K562 (cell line): Measurements from ENCODE around the gene FGF11. TPM values are rescaled to one million over a fixed set of nuclear protein-coding genes. Genes with fewer than 3 reads are reported as not detected.
A peak's percentile ranks its signal among the peaks of the same experiment; 100 is the strongest.

Experiments used
- ATAC-seq: fragments of 200-7000 bp; cut with Tn5 transposase; 3 replicates; pipeline ENCODE4 v1.9.1; 2020; ENCODE audit warnings: moderate library complexity
- BruUV-seq: library from RNA; stranded (reverse); fragments of 400-500 nt; replicated peaks from 2 replicates; lab custom pipeline; 2021; lab: Mats Ljungman, UMichigan
- CTCF ChIA-PET: fragments of 300-600 bp; formaldehyde crosslinking; extraction: SDS; loops from one replicate; lab custom pipeline; 2021; ENCODE audit warnings: low intra/inter-chr PET ratio; lab: Yijun Ruan, JAX
- POLR2A ChIA-PET: fragments of 300-600, 350-650 bp; sonication (Branson Sonifier 250); formaldehyde crosslinking; extraction: SDS; loops from one replicate; lab custom pipeline; 2021; ENCODE audit warnings: antibody characterized with exemption, inconsistent platforms; lab: Yijun Ruan, JAX
- DNase-seq, 4 experiments: peaks; one replicate each; pipeline versions ENCODE4 v3.0.0 to v3.0.0-alpha.2; 2011 to 2018; ENCODE audit warnings: low spot score in 3 of 4, mixed read lengths in 3 of 4; ENCODE audit errors: extremely low read depth in 1 of 4
- FAIRE-seq: peaks from 2 replicates; lab custom pipeline; 2011; peaks lifted over from hg19 to GRCh38; lab: Jason Lieb, UNC
- H2AFZ ChIP-seq: 2 replicates; pipeline ENCODE4 v1.6.0; 2011; ENCODE audit warnings: low read depth, low read length, control low read depth, inconsistent platforms
- H3K27ac ChIP-seq: fragments of 200-600 bp; 3 replicates; pipeline ENCODE4 v1.8.0; 2011; ENCODE audit warnings: low read depth, mild to moderate bottlenecking, control low read depth, inconsistent platforms, low read length, moderate library complexity, mixed read lengths; ENCODE audit errors: extremely low read depth
- H3K27me3 ChIP-seq, 2 experiments: fragments of 300-600 bp in 1 of 2; 2 replicates in 1 of 2; 3 replicates in 1 of 2; pipeline versions ENCODE4 v1.6.0 to v1.8.0; 2011; ENCODE audit warnings: inconsistent platforms in 2 of 2, low read length in 2 of 2, mild to moderate bottlenecking in 1 of 2, mixed read lengths in 1 of 2, moderate library complexity in 1 of 2; ENCODE audit not compliant: control insufficient read depth in 2 of 2, insufficient read depth in 2 of 2
- H3K36me3 ChIP-seq: fragments of 300-600 bp; 3 replicates; pipeline ENCODE4 v1.8.0; 2011; ENCODE audit warnings: mild to moderate bottlenecking, low read length, inconsistent platforms; ENCODE audit not compliant: control insufficient read depth, insufficient read depth
- H3K4me1 ChIP-seq, 2 experiments: fragments of 200-600 bp in 1 of 2; replicated peaks in 1 of 2; 2 replicates in 1 of 2; 3 replicates in 1 of 2; pipeline versions ENCODE4 v1.5.1 to v1.8.0; 2011; ENCODE audit warnings: inconsistent platforms in 2 of 2, low read length in 2 of 2, mild to moderate bottlenecking in 1 of 2, mixed read lengths in 1 of 2, moderate library complexity in 1 of 2; ENCODE audit not compliant: control insufficient read depth in 2 of 2, insufficient read depth in 2 of 2
- H3K4me2 ChIP-seq: 2 replicates; pipeline ENCODE4 v1.6.1; 2011; ENCODE audit warnings: low read length, control low read depth, inconsistent platforms, mixed read lengths; ENCODE audit not compliant: insufficient read depth
- H3K4me3 ChIP-seq: fragments of 200-600 bp; sonication (generic), shearing (Covaris generic); 2 replicates; pipeline ENCODE4 v1.5.1; 2016; ENCODE audit warnings: control low read depth, inconsistent platforms
- H3K79me2 ChIP-seq: fragments of 200-600 bp; 3 replicates; pipeline ENCODE4 v1.8.0; 2011; ENCODE audit warnings: low read length, inconsistent platforms; ENCODE audit not compliant: control insufficient read depth, insufficient read depth
- H3K9ac ChIP-seq, 2 experiments: 2 replicates each; pipeline versions ENCODE4 v1.6.0 to v1.6.1; 2011; ENCODE audit warnings: low read depth in 2 of 2, low read length in 2 of 2, control low read depth in 1 of 2, inconsistent platforms in 1 of 2, mild to moderate bottlenecking in 1 of 2, mixed read lengths in 1 of 2; ENCODE audit not compliant: insufficient read depth in 1 of 2
- H3K9me1 ChIP-seq: one replicate; pipeline ENCODE4 v1.6.0; 2011; ENCODE audit warnings: inconsistent platforms, mild to moderate bottlenecking, low read length, moderate library complexity; ENCODE audit not compliant: control insufficient read depth, insufficient read depth
- H3K9me3 ChIP-seq: replicated peaks from 2 replicates; pipeline ENCODE4 v1.5.1; 2011; ENCODE audit warnings: low read depth, low read length, inconsistent platforms; ENCODE audit not compliant: control insufficient read depth, insufficient read depth
- H4K20me1 ChIP-seq: replicated peaks from 2 replicates; pipeline ENCODE4 v1.6.1; 2011; ENCODE audit warnings: low read length, inconsistent platforms, mixed read lengths; ENCODE audit not compliant: control insufficient read depth, insufficient read depth
- BRD4 ChIP-seq: fragments of 200-600 bp; sonication (generic); IDR thresholded peaks from 2 replicates; pipeline ENCODE4 v1.6.1; 2017; ENCODE audit warnings: inconsistent platforms
- BRD9 ChIP-seq: fragments of 450-650 bp; IDR thresholded peaks from 2 replicates; pipeline ENCODE4 v1.6.1; 2018; ENCODE audit warnings: low read depth; ENCODE audit not compliant: partially characterized antibody
- MAFG ChIP-seq: fragments of 450-650 bp; conservative IDR thresholded peaks from 2 replicates; pipeline ENCODE4 v1.6.1; 2016; ENCODE audit warnings: missing genetic modification characterization, missing compliant biosample characterization
- MXI1 ChIP-seq: IDR thresholded peaks from 2 replicates; pipeline ENCODE4 v1.6.1; 2011; ENCODE audit warnings: low read depth, mild to moderate bottlenecking, improper control_type of control experiment, low read length
- RCOR1 ChIP-seq, 2 experiments: IDR thresholded peaks; 2 replicates each; pipeline ENCODE4 v1.6.1; 2012; ENCODE audit warnings: low read depth in 2 of 2, low read length in 2 of 2, borderline replicate concordance in 1 of 2, improper control_type of control experiment in 1 of 2
- RFX1 ChIP-seq: fragments of 450-650 bp; IDR thresholded peaks from 2 replicates; pipeline ENCODE4 v1.6.1; 2016; ENCODE audit warnings: mild to moderate bottlenecking, moderate library complexity
- RHOXF2B ChIP-seq: fragments of 250-450 bp; sonication (Bioruptor Pico); conservative IDR thresholded peaks from 2 replicates; pipeline ENCODE4 v1.5.1; 2021
- STAT5B ChIP-seq: fragments of 250-450 bp; sonication (Bioruptor Pico); IDR thresholded peaks from 2 replicates; pipeline ENCODE4 v1.8.0; 2021; ENCODE audit warnings: mild to moderate bottlenecking, inconsistent platforms
- TEAD1 ChIP-seq, 2 experiments: fragments of 450-650 bp in 1 of 2; sonication (generic) in 1 of 2; formaldehyde crosslinking; IDR thresholded peaks; 2 replicates each; pipeline versions ENCODE4 v1.4.0 to v1.8.0; 2020 to 2022; ENCODE audit warnings: mild to moderate bottlenecking in 2 of 2, missing genetic modification reagents in 1 of 2
- ZC3H4 ChIP-seq: sonication (generic); formaldehyde crosslinking; IDR thresholded peaks from 2 replicates; pipeline ENCODE4 v1.9.0; 2021; ENCODE audit warnings: missing genetic modification reagents, borderline replicate concordance
- ZNF23 ChIP-seq: fragments of 250-450 bp; sonication (Bioruptor Pico); IDR thresholded peaks from 2 replicates; pipeline ENCODE4 v1.4.0; 2020; ENCODE audit warnings: mild to moderate bottlenecking
- WGBS: fragments of 100-300 bp; shearing (Covaris generic); methylation state at CpG from one replicate; pipeline ENCODE4 v1.1.6; 2016; ENCODE audit warnings: low coverage, mixed read lengths; ENCODE audit not compliant: insufficient coverage; ENCODE audit errors: missing lambda C conversion rate; 5-methylcytosine and 5-hydroxymethylcytosine counted together
- in situ Hi-C: fragments of 300-500 bp; cut with MboI; formaldehyde crosslinking; loops from 4 replicates; pipeline ENCODE4 v1.15.0; 2018; ENCODE audit warnings: inconsistent platforms, mixed read lengths
- intact Hi-C: fragments of 100-400 bp; cut with micrococcal nuclease; formaldehyde crosslinking; loops from 2 replicates; pipeline ENCODE4 v1.14.2; 2022
- polyA plus RNA-seq, 8 experiments: library from polyadenylated mRNA; depleted of rRNA in 4 of 8; stranded (reverse) in 5 of 8; unstranded in 3 of 8; fragments of >200 nt; fragmentation: Nextera tagmentation in 2 of 8; fragmentation: Illumina TruSeq in 1 of 8; extraction: Ambion mirVana in 2 of 8; extraction: Trizol in 1 of 8; gene quantifications; 2 replicates each; pipeline versions ENCODE4 v1.2.1 to v1.2.3, GENCODE V29; 2011 to 2014; ENCODE audit warnings: inconsistent platforms in 1 of 8, missing spikeins in 1 of 8
- total RNA-seq, 7 experiments: library from RNA; depleted of rRNA in 6 of 7; stranded (reverse); fragments of >200 nt in 6 of 7; fragmentation: Illumina TruSeq in 2 of 7; extraction: Trizol in 2 of 7; gene quantifications; 2 replicates each; pipeline versions ENCODE4 v1.2.1 to v1.2.3, GENCODE V29; 2011 to 2021; ENCODE audit warnings: low replicate concordance in 1 of 7
- TF ChIP-seq, protein P1 (sequence below): fragments of 450-650 bp; conservative IDR thresholded peaks from 2 replicates; pipeline ENCODE4 v1.6.1; 2016; ENCODE audit warnings: missing genetic modification characterization, low read depth, mild to moderate bottlenecking, control low read depth, missing compliant biosample characterization
- TF ChIP-seq, protein P2 (sequence below): sonication (generic); formaldehyde crosslinking; IDR thresholded peaks from 2 replicates; pipeline ENCODE4 v1.8.1; 2023; ENCODE audit warnings: mild to moderate bottlenecking, missing genetic modification reagents

The FGF11 gene
- total and polyA plus RNA-seq, 9 of the 15 experiments (the other 6 are each of a cell fraction or from before 2014, with no cell fraction given): 1.2 to 7.5 (median 3.0) TPM

DNA sequence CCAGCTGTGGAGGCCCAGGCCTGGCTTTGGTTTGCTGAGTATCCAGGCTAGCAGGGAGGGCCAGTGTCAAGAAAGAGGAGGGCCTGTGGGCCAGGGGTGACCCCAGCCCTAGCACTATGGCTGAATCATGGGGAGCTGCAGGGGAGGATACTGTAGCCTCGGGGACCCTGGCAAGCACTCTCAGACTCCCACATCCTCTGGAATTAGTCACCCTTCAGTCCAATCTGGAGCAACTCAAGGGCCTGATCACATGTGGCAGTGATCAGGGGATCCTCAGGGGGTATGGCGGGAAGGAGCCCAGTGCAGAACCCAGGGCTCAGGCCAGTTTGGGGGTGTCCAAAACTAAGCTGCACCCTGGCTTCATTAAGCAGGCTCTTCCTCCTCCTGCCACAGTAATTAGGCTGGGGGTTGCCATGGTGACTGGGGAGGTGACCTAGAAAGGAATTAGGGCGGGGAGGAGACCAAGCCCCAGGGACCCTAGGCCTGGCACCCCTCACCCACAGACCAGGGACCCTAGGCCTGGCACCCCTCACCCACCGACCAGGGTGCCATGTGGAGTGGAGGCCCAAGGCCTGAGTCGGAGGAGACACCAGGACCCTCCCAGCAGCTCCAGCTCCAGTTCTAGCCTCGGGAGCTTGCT is 25.8 kb upstream of the FGF11 start:
- Histone ChIP-seq H3K9me1 (no peaks in the 10 kb centered on the region), H4K20me1 (no peaks in the 10 kb centered on the region), H3K4me3 (no peak overlapping the region), H2AFZ (no peak overlapping the region), H3K79me2 (no peaks in the 10 kb centered on the region), H3K4me2 (no peak overlapping the region), H3K27me3 (no peaks in the 10 kb centered on the region)
- no peak for ATAC-seq
- CTCF ChIA-PET: no interaction called here
- in situ Hi-C loops: no loop called here
- no peak for DNase-seq
- FAIRE-seq: no peak
- no TSS peak for BruUV-seq
- TF ChIP-seq RFX1 (peak; percentile 79), BRD4 (no peak)
- TF ChIP-seq, all 486 proteins: peak for 1
- Histone ChIP-seq H3K36me3 (0 out of 3 replicates have a peak, but pooled peaks cover 3% of the 10 kb centered on the region), H3K4me1 (peaks cover 0 to 16% of the 10 kb centered on the region in 2 experiments; a peak in 2 of 5 replicates), H3K9me3 (no peaks in the 10 kb centered on the region), H3K9ac (no peak overlapping the region), H3K27ac (no peak overlapping the region)
- intact Hi-C loops: no loop called here
- POLR2A ChIA-PET: interaction anchor here (1.1 kb wide), 1 partner anchor 8 kb away, joined by 3 read pairs; no protein-coding TSS in a partner anchor
- 35% methylated on average over 6 of the region's 6 CpGs for WGBS

DNA sequence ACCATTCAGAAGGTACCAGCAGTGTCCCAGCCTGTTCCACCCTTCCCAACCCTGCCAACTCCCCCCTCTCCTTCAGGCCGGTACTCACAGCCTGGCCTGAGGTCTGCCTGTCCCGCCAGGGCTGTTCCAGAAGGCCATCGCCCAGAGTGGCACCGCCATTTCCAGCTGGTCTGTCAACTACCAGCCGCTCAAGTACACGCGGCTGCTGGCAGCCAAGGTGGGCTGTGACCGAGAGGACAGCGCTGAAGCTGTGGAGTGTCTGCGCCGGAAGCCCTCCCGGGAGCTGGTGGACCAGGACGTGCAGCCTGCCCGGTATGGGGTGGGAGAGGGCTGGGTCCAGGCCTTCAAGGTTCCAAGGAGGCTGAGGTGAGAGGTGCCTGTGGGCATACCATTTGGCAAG is 24.5 kb upstream of the FGF11 start:
- CTCF ChIA-PET: no interaction called here
- BruUV-seq: no TSS peak
- TF ChIP-seq, protein P1, sequence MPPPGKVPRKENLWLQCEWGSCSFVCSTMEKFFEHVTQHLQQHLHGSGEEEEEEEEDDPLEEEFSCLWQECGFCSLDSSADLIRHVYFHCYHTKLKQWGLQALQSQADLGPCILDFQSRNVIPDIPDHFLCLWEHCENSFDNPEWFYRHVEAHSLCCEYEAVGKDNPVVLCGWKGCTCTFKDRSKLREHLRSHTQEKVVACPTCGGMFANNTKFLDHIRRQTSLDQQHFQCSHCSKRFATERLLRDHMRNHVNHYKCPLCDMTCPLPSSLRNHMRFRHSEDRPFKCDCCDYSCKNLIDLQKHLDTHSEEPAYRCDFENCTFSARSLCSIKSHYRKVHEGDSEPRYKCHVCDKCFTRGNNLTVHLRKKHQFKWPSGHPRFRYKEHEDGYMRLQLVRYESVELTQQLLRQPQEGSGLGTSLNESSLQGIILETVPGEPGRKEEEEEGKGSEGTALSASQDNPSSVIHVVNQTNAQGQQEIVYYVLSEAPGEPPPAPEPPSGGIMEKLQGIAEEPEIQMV (tag): no peak
- no peak for TF ChIP-seq BRD9
- no peak for TF ChIP-seq MXI1
- no peak for TF ChIP-seq STAT5B (CRISPR knock-in tag)
- no peak for TF ChIP-seq MAFG (tag)
- TF ChIP-seq, protein P2, sequence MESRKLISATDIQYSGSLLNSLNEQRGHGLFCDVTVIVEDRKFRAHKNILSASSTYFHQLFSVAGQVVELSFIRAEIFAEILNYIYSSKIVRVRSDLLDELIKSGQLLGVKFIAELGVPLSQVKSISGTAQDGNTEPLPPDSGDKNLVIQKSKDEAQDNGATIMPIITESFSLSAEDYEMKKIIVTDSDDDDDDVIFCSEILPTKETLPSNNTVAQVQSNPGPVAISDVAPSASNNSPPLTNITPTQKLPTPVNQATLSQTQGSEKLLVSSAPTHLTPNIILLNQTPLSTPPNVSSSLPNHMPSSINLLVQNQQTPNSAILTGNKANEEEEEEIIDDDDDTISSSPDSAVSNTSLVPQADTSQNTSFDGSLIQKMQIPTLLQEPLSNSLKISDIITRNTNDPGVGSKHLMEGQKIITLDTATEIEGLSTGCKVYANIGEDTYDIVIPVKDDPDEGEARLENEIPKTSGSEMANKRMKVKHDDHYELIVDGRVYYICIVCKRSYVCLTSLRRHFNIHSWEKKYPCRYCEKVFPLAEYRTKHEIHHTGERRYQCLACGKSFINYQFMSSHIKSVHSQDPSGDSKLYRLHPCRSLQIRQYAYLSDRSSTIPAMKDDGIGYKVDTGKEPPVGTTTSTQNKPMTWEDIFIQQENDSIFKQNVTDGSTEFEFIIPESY (CRISPR knock-in tag): no peak
- TF ChIP-seq TEAD1 (CRISPR knock-in tag; IDR thresholded peaks at IDR 0.05): no peak
- TF ChIP-seq RCOR1 (IDR thresholded peaks at IDR 0.05; ENCODE audit: borderline replicate concordance in 1 of 2, low read depth in 2 of 2, low read length in 2 of 2): no peak
- TF ChIP-seq RHOXF2B (CRISPR knock-in tag): no peak
- TF ChIP-seq ZNF23 (CRISPR knock-in tag): no peak
- no peak for TF ChIP-seq ZC3H4 (CRISPR knock-in tag)

More for the DNA sequence above, 24.5 kb upstream of the FGF11 start:
- ATAC-seq (no peak), DNase-seq (no peak), FAIRE-seq (no peak)
- Histone ChIP-seq H3K9me1 (no peaks in the 10 kb centered on the region), H3K36me3 (no peaks in the 10 kb centered on the region), H3K79me2 (no peaks in the 10 kb centered on the region), H3K9ac (no peak overlapping the region; a peak in 1 of 4 replicates), H3K27me3 (no peaks in the 10 kb centered on the region), H4K20me1 (no peaks in the 10 kb centered on the region), H3K27ac (no peak overlapping the region), H2AFZ (no peak overlapping the region), H3K4me2 (no peak overlapping the region), H3K9me3 (no peaks in the 10 kb centered on the region), H3K4me1 (peaks cover 0 to 16% of the 10 kb centered on the region in 2 experiments; a peak in 2 of 5 replicates), H3K4me3 (no peak overlapping the region)
- intact Hi-C loops: no loop called here
- POLR2A ChIA-PET: no interaction called here
- in situ Hi-C loops: no loop called here
- WGBS: 53% methylated on average over 12 of the region's 14 CpGs
